Right renal pelvis (tissue), 4 donors: Measurements from ENCODE around the gene CPA2. TPM values are rescaled to one million over a fixed set of nuclear protein-coding genes. Genes with fewer than 3 reads are reported as not detected.

Experiments used
- DNase-seq, 4 donors: peaks; one replicate each; pipeline ENCODE4 v3.0.0-alpha.2; 2013; ENCODE audit warnings: low read depth in 4 of 4, low spot score in 3 of 4, missing footprints in 1 of 4
- polyA plus RNA-seq, 4 donors: library from polyadenylated mRNA; unstranded; fragments of 120-200 nt; gene quantifications; one replicate each; pipeline ENCODE4 v1.2.1, GENCODE V29; 2013; ENCODE audit not compliant: insufficient read length in 4 of 4

CPA2 gene
- polyA plus RNA-seq, 4 donors, result 0.34 to 0.49 (median 0.37) TPM

DNA sequence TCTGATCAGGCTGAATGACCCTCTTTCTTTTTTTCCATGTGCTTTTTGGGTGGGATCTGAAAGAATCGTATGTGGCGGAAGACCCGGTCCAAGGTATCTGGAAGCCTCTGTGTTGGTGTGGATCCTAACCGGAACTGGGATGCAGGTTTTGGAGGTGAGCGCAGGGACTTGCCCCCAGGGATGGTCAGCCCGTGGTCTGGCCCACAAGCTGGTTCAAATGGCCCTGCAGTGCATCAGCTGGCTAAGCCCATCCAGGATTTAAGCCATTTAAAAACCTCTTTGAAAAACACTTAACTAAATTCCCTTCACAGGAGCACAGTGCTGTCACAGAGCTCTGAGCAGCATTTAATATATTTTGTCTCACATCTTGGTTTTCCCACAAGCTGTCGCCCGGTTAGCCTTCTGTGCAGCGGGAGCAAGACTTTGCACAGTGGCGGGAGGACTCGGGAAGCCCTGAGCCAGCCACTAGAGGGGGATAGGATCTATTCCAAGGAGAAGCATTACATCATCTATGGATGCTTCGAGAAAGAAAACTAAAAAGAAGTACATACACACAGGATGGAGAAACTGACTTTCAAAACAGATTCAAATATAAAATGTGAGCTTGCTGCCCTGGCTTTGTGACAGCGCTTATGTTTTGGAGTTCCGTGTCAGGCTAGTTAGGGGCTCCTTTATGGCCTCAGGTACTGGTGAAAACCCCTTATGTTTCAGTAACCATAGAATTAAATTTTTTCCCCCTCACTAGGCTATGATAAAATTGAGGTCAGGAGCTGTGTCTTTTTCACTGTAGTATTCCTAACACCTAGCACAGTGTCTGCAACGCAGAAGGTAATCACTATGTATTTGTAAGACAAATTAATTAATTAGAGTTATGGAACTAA lies 11.3 kb downstream of the CPA2 start:
- DNase-seq, result peak; percentile 70 to 80 (median 76)

DNA sequence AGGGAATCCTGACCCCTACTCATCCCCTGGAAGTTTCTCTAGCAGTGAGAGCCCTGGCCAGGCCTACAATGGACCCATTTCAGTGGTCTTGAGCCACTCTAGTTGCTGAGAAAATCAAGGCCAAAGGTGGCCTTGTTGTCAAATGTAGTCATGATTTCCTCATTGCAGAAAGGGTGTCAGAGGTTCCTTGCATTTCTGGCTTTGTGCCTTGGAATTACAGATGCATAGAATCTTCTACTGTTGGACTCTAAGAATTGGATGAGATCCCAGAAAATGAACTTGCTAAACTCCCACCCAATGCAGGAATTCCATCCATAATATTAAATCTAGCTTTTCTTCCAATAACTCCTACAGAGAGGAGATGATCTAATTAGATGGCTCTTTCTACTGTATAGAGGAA lies 12.2 kb downstream of the CPA2 start:
- DNase-seq, result peak in 3 of 4 donors; percentile 50 to 74 (median 70)

DNA sequence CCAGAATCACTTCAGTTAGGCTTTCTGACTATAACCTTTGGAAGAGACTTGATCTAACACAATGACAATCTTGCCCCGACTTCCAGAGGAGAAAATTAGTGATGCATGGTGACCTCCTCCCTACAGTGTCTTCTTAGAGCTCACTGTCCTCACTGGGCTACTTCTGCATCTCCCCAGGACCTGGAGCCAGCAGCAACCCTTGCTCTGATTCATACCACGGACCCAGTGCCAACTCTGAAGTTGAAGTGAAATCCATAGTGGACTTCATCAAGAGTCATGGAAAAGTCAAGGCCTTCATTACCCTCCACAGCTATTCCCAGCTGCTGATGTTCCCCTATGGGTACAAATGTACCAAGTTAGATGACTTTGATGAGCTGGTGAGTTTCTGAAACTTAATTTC lies 12.6 kb downstream of the CPA2 start:
- no peak for DNase-seq

DNA sequence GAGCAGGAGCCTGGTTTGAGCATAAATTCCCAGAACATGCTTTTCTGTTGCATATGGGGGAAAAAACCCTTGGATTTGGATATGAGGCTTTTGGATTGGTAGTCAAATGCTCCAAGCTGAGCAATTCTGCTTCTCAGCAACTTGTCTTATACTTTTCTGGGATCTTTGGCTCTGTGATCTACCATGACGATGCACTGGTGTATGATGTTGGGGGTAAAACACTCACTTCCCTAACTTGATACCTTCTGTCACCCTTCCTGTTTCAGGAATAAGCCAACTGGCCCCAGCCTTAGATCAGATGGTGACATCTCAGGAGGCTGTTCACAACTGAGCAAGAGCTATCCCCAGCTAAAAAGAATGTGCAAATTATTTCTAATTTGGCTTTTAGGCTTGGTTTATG lies 13.2 kb downstream of the CPA2 start:
- no peak for DNase-seq

DNA sequence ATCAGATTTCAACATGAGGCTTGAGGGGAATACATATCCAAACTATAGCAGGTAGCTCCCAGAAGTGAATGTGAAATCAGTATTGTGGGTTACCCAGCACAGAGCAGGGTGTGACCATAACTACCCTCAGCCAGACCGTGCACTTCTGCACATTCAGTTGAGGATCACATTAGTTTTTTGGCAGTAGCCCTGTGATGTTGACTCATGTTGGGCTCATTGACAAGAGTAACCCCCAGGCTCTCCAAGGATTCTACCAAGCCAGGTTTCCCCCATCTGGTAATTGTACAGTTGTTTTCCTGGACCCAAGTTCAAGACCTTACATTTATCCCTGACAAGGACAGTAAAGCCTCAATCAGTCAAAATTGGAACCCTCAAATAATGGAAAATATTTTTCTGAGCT lies 14.6 kb downstream of the CPA2 start:
- no peak for DNase-seq

DNA sequence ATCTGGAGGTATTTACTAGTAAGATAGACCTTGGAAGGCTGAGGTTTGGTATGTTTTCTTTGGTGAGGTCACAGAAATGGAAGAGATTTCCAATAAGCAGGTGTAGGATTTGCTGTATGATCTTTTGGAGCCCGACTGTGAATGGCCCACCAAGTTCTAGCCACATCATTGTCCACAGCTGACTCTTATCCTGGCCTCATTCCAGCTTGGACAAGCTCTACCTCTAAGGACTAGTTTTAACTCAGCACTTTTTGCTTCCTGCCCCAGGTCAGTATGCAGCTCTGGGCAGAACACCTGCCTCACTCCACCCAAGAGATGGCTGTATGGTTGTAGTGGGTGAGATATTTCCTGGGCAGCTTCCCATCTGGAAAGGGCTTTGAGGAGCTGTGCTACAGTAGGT lies 20.2 kb downstream of the CPA2 start:
- no peak for DNase-seq

DNA sequence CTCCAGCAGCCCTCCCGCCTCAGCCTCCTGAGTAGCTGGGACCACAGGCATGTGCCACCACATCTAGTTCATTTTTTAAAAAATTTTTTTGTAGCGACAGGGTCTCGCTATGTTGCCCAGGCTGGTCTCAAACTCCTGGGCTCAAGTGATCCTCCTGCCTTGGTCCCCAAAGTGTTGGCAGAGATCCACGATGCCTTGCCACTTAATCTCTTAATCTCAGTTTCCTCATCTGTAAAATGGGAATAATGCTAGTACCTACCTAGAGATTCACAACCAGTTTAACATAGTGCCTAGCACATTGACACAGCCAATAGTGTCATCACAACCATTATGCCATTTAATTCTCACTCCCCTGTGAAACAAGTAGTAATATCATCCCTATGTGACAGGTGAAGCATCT lies 21.5 kb downstream of the CPA2 start:
- no peak for DNase-seq

DNA sequence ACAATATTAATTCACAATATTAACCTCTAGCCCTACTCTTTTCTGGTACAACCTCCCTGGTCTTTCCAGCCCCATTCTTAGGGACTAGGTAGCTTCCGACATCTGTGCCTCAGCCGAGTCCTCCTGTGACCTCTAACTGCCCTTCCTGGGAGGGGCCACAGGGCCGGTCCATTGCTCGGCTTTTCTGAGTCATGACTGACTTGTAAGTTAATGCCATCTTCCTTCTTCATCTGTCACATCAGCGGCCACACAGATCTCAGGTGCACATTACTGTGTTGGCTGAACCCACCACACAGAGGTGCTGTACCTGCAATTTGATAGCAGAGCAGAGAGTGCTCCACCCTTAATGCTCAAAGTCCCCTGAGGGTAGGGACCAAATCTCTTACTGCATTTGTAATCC lies 22.2 kb downstream of the CPA2 start:
- DNase-seq, result no peak

DNA sequence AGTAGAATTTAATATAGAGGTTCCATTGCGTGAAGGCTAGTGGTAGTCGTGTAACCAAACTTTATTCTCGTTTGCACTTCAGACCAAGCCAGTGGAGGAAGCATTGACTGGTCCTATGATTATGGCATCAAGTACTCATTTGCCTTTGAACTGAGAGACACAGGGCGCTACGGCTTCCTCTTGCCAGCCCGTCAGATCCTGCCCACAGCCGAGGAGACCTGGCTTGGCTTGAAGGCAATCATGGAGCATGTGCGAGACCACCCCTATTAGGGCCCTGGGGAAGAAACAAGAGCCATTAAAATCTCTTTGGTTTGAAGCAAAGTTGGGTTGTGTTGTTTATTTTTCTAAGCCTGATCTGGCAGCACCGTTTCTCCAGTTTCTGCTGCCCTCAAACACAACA lies 22.8 kb downstream of the CPA2 start:
- no peak for DNase-seq

DNA sequence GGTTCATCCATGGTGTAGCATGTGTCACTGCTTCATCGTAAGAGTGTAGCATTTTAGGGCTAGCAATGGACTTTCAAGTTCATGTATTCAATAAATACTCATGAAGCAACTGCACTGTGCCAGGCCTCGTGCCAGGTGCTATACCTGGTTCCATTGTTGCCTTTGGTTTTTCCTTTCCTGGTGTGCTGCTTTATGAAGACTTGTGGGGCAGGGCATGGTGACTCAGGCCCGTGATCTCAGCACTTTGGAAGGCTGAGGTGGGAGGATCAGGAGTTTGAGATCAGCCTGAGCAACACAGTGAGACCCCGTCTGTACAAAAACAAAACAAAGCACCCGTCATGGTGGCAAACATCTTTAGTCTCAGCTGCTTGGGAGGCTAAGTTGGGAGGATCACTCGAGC lies 24.1 kb downstream of the CPA2 start:
- no peak for DNase-seq

DNA sequence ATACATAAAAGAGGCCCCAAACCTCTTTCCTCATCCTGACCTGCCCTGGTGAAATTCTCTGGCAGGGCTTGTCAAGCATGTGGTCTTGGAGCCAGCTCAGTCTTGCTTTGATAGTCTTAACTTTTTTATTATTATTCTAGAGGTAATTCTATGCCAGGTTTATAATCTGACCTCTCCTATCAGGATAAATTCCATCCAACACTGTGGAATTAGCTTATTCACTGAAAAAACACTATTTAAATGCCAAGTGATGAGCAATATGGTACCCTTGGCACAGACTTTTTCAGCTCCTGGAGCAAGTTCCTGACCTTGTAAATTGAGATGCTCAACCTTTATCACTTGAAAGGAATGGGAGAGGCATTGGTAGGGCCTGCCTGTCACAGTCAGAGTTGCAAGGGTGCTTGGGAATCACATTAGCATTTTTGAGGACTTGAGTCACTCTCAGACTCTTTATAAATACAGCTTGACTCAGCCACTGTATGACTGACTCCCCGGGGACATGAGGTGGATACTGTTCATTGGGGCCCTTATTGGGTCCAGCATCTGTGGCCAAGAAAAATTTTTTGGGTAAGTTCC lies 26.1 kb downstream of the CPA2 start, which contains the start of gene CPA4:
TSS of gene CPA4 (plus strand) at position 480 of the 576 bp plus-strand sequence. CDS start at position 500, 20 bp downstream.
- no peak for DNase-seq

DNA sequence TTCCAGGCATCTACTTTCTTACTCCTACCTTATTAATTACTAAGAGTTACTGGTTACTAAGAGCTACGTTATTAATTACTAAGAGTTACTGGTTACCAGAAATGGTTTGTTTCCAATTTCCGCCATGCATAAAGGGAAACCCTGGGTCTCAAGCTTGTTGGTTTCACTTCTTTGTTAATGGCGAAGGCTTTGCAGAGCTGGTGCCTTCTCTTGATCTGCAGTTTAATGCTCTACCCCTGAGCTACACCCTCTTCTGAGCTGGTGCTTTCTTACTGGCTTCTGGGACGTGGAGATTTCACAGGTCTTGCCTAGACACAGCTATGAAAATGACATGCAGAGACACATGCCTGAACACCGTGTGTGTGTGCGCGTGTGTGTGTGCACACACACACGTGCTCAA lies 26.9 kb downstream of the CPA2 start:
- no peak for DNase-seq

DNA sequence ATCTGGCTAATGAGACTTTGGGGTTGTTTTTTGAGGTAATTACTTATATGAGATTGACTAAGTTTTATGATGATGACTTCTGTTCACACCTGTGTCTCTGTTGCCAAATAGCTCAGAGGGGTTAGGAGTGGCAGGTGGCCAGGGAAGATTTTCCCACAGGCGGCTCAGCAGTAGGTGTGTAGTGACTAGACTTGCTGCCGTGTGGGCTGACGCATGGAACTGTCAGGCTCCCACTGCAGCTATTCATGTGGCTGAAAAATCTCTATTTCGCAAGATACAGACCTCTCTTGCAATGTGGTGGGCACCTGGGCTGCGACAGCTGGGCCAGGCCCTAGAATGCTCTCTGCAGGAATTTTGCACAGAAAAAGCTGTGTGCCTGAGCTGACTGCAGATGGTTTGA lies 27.7 kb downstream of the CPA2 start:
- no peak for DNase-seq

DNA sequence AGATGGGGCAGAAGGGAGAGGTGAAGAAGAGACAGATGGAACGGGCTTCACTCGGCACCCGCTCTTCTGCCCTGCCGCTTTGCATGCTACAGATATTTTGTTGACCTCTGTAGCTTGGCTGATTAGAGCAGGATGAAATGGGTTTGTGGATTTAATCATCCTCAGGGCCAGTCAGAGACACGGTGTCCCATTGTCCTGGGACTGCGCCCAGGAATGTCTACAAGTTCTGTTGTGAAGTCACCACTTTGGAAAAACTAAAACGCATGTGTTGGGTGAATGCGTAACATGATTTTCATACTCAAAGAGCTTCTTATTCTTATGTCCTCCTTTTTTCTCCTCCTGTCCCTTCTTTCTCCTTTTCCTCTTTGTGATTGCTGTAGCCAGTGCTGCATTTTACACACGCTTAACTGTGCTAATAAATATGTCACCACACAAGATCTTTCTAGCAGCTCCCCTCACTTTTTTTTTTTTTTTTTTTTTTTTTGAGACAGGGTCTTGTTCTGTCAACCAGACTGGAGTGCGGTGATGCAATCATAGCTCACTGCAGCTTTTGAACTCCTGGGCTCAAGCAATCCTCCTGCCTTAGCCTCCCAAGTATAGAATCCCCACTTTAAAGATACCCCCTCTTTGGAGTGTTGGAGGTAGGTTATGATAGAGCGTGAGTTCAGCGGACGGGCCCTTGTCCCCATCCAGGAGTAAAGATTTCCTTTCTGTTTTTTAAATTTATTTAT lies 29.7 kb downstream of the CPA2 start:
- no peak for DNase-seq

DNA sequence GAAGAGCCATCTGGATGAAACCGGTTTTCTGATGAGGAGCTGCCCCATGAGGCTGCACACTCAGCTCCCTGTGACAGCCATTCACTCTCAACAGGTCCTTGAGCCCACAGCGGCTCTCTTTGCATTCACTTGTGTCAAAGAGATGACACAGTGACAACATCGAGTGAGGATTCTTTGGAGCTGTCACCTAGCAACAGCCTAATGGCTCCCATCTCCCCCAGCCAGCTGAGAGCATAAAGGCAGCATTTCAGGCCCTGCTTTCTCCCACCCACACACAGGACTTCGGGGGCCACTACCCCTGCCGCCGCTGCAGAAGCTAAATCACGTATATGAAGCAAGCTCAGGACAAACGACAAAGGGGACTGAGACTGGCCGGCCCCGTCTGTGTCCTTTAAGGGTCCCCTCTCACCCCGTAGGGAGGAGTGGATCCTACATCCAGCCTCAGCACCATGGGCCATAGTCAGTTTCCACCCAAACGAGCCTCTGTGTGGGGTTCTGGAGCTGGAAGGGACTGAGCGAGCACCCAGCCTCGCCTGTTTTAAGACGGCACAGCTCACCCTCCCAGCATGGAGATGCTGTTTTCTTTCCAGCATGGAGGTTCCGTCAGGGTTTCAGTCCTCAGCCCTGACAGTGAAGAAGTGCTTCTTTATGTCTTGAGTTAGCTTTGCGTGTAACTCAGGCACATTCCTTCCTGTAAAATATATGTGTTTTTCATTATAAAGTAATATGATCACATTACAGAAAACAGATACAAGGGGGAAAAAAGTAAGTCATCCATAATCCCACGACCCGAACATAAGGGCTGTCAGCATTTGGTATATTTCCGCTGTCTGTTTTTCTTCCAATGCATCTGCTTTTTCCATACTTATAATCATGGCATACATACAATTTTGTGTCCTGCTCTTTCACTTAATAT lies 31.2 kb downstream of the CPA2 start:
- no peak for DNase-seq

DNA sequence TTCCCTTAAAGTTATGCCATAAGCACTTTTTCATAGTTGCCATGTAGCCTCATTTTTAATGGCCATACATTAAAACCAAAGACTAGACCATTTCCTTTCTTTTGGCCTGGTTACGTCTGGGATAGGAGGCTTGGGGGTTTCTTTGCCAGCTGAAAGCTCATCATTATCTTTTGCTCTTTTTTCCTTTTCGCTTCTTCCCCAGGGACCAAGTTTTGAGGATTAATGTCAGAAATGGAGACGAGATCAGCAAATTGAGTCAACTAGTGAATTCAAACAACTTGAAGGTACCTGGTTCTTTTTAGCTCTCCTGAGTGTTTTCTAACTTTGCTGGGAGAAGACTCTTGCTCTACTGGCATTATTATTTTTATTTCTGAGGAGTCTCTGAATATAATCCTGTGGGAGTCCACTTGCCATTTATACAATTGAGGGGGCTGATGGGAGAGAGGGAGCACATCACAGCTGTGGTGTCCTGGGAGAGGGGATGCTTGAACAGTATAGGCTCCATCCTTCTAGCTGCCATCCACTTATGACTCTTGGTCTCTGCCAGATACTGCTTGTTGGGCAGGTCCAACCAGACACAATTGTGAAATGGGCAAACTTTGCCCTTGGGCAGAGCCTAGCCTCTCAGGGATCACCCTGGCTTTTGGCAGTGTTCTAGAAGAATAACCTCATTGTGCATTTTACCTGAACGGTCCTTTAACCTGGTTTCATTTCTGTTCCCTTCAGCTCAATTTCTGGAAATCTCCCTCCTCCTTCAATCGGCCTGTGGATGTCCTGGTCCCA lies 32.1 kb downstream of the CPA2 start:
- no peak for DNase-seq

DNA sequence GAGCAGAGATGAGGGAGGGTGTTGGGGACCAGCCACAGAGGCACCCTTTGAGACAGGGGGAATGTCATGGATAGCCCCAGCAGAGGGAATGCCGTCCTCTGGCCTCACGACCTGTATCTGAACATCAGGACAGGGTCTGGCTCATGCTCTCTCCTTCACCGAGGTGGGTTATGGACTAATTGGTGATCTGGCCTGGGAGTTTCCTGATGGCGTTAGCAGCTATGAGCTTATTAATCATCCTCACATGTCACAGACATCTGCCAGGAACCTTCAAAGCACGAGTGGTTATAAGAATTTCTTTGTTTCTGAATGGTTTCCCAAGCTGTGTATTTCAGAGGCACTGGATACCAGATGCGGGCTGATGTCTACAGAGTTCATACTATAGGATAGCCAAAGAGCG lies 33.2 kb downstream of the CPA2 start:
- no peak for DNase-seq

DNA sequence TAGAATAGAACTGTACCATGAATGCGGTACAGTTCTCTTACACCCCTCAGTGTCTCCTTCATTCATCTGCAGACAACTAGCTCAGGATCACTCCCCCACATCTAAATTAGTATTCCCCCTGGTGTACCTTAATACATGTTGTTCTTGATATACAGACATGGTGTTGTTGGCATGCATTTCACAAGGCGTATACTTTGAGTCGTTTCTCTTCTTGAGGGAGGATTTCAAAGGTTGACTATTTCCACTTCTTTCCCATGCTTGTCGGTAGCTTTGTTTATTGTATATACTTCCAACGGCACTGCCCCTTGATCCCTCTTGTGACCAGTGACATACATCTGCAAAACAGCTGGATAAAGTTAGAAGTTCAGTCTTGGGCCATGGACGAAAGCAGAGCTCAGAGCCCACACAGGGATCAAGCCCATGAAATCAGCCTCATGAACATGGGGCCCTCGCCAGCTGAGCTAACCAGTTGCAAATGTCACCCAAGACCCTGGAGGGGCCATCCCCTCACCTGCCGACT lies 34.9 kb downstream of the CPA2 start:
- peak in 2 of 4 donors; percentile 34 to 39 for DNase-seq

DNA sequence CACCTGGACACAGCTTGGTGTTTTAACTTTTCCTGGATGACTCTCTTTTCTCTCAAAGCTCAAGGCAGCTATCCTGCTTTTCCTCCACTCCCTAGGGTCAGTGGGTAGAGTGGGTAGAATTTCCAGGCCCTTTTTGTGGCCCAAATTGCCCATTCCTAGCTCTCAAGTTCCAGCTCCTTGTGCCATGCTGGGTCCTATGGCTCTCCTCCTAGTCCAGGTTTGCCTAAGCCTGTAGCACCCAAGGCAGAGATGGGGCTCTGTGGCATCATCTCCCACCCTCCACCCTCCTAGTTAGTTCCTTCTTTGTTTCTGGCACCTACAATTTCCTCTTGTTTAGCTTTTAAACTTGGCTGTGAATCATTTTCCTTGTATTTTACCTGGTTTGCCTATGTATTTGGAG lies 36.0 kb downstream of the CPA2 start:
- no peak for DNase-seq
